Measurements from ENCODE around the gene TMEM41A. TPM values are rescaled to one million over a fixed set of nuclear protein-coding genes. Genes with fewer than 3 reads are reported as not detected.

TMEM41A gene
- 14.9 TPM for polyA plus RNA-seq (2013, experiment 1 of 4)
- polyA plus RNA-seq (2013, experiment 2 of 4), result 14.4 TPM
- polyA plus RNA-seq (2013, experiment 3 of 4), result 12.7 TPM
- 13.4 TPM for polyA plus RNA-seq (2013, experiment 4 of 4)

DNA sequence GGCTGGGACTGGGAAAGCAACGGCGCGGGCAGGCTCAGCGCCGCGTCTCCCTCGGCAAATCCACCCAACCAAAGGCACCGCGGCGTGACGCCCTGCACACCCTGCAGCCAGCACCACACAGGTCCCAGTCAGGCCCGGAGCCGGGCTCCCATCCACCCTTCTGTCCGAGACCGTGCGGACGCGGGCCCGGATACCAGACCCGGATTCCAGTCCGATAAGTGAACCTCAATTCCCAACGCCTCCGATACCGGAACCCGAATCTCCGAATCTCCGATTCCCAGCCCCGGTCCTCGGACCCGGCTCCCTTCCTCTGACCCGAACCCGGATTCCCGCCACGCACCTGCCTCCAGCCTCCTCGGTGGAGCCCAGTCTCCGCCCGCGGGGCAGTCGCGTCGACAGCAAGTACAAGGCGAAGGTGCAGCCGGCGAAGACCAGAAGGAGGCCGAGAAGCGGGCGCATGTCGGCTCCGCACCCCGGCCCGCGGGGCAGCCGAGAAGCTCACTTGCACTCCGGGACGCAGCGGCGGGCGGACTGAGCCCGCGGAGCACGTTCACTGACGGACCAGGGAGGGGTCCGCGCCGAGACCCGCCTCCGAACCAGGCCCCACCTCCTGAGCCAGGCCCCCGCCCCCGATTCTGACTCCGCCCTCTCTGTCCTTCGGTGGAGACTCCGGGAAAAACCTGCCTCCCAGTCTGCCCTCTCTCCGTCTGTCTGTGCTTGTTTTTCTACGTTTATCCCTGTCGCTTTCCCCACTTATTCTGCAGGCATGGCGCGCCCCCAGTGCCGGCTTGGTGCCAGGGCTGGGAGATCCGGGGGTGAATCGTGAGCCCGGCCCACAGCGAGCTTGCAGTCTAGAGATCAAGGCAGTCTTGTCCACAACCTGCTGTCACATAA, at the start of gene TMEM41A:
TMEM41A (minus strand) TSS at position 533 of the 894 bp plus-strand sequence; CDS start at position 459, 74 bp downstream.
- WGBS, 2 experiments, result 1% methylated on average over 82 of the region's 82 CpGs
- Histone ChIP-seq H3K4me3 (ENCODE audit: insufficient read depth, low read depth, low read length) (peak within 1 kb of the TSS; percentile 75), H3K27ac (ENCODE audit: insufficient read depth, low read depth, low read length, poor library complexity, severe bottlenecking) (no peak within 1 kb of the TSS), H3K36me3 (ENCODE audit: control insufficient read depth, insufficient read depth, low read length) (peaks cover 7% of the 10 kb centered on the region), H3K27me3 (ENCODE audit: control insufficient read depth, insufficient read depth, low read length, poor library complexity, severe bottlenecking) (peaks cover 20% of the 10 kb centered on the region), H3K4me1 (ENCODE audit: control insufficient read depth, insufficient read depth, low read length) (peaks cover 4% of the 10 kb centered on the region), H3K9me3 (ENCODE audit: control insufficient read depth, low read length) (no peaks in the 10 kb centered on the region)

- Histone ChIP-seq H3K4me3 (ENCODE audit: insufficient read depth, low read depth, low read length) (no peak overlapping the region), H3K27ac (ENCODE audit: insufficient read depth, low read depth, low read length, poor library complexity, severe bottlenecking) (no peak overlapping the region), H3K27me3 (ENCODE audit: control insufficient read depth, insufficient read depth, low read length, poor library complexity, severe bottlenecking) (no peaks in the 10 kb centered on the region), H3K9me3 (ENCODE audit: control insufficient read depth, low read length) (no peaks in the 10 kb centered on the region), H3K36me3 (ENCODE audit: control insufficient read depth, insufficient read depth, low read length) (no peaks in the 10 kb centered on the region), H3K4me1 (ENCODE audit: control insufficient read depth, insufficient read depth, low read length) (no peaks in the 10 kb centered on the region)
- WGBS, 2 experiments, result 87 to 96% methylated on average over 4 to 6 of the region's 7 CpGs
Observed at GRCh38 chr3:185540695-185541094, 41.9 kb upstream of the TMEM41A start.

DNA sequence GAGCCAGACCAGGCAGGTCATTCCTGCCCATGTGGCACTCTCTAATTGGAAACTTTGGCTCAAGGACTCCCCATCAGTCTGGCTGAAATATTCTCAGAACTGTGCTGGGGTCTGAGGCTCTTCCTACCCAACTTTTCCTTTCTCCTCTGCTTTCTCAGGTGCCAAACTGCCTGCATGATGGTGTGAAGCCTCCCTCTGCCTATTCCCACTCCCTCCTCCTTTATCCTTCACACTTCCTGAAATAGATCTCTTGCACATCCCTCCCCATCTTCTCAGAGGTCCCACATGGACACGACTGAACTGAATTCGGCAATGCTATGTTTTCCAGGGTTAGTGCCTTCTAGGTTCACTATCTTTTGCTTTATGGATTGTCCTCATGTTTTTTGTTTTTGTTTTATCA, 41.1 kb upstream of the TMEM41A start:
- Histone ChIP-seq H3K27ac (ENCODE audit: insufficient read depth, low read depth, low read length, poor library complexity, severe bottlenecking) (no peak overlapping the region), H3K36me3 (ENCODE audit: control insufficient read depth, insufficient read depth, low read length) (no peaks in the 10 kb centered on the region), H3K27me3 (ENCODE audit: control insufficient read depth, insufficient read depth, low read length, poor library complexity, severe bottlenecking) (no peaks in the 10 kb centered on the region), H3K4me1 (ENCODE audit: control insufficient read depth, insufficient read depth, low read length) (no peaks in the 10 kb centered on the region), H3K4me3 (ENCODE audit: insufficient read depth, low read depth, low read length) (no peak overlapping the region), H3K9me3 (ENCODE audit: control insufficient read depth, low read length) (no peaks in the 10 kb centered on the region)
- 82 to 85% methylated on average over 2 of the region's 2 CpGs for WGBS, 2 experiments

GRCh38 chr3:185537369-185537970, 38.6 kb upstream of the TMEM41A start:
- H3K36me3 ChIP-seq (ENCODE audit: control insufficient read depth, insufficient read depth, low read length), result no peaks in the 10 kb centered on the region
- no peaks in the 10 kb centered on the region for H3K4me1 ChIP-seq (ENCODE audit: control insufficient read depth, insufficient read depth, low read length)
- no peaks in the 10 kb centered on the region for H3K27me3 ChIP-seq (ENCODE audit: control insufficient read depth, insufficient read depth, low read length, poor library complexity, severe bottlenecking)
- H3K9me3 ChIP-seq (ENCODE audit: control insufficient read depth, low read length), result no peaks in the 10 kb centered on the region
- 88 to 93% methylated on average over 9 of the region's 9 CpGs for WGBS, 2 experiments
- no peak overlapping the region for H3K4me3 ChIP-seq (ENCODE audit: insufficient read depth, low read depth, low read length)
- H3K27ac ChIP-seq (ENCODE audit: insufficient read depth, low read depth, low read length, poor library complexity, severe bottlenecking), result no peak overlapping the region

GRCh38 chr3:185534511-185534910, 35.7 kb upstream of the TMEM41A start:
- Histone ChIP-seq H3K27ac (ENCODE audit: insufficient read depth, low read depth, low read length, poor library complexity, severe bottlenecking) (no peak overlapping the region), H3K4me3 (ENCODE audit: insufficient read depth, low read depth, low read length) (no peak overlapping the region), H3K27me3 (ENCODE audit: control insufficient read depth, insufficient read depth, low read length, poor library complexity, severe bottlenecking) (no peaks in the 10 kb centered on the region), H3K36me3 (ENCODE audit: control insufficient read depth, insufficient read depth, low read length) (no peaks in the 10 kb centered on the region), H3K9me3 (ENCODE audit: control insufficient read depth, low read length) (no peaks in the 10 kb centered on the region), H3K4me1 (ENCODE audit: control insufficient read depth, insufficient read depth, low read length) (no peaks in the 10 kb centered on the region)
- 96 to 100% methylated on average over 1 to 2 of the region's 2 CpGs for WGBS, 2 experiments

DNA sequence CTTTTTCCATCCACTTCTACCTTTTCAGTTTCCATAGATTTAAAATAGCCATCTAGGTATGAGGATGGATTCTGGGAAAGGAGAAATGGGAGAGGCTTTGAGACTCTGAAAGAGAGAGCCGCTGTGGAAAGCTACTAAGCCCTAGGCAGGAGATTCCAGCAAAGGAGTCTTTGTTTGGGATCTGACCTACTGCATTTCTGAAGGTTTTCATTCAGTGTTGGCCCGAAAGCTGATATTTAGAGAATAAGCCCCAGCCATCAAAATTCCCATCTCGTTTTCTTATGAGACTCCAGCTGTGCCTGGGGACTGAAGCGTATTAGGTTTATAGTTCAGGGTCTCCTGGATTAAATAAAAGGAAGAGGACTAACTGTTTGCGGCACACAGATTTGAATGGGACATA, 34.1 kb upstream of the TMEM41A start:
- no peak overlapping the region for H3K4me3 ChIP-seq (ENCODE audit: insufficient read depth, low read depth, low read length)
- WGBS, 2 experiments, result 52 to 54% methylated on average over 4 to 5 of the region's 5 CpGs
- H3K27ac ChIP-seq (ENCODE audit: insufficient read depth, low read depth, low read length, poor library complexity, severe bottlenecking), result no peak overlapping the region
- H3K36me3 ChIP-seq (ENCODE audit: control insufficient read depth, insufficient read depth, low read length), result no peaks in the 10 kb centered on the region
- no peaks in the 10 kb centered on the region for H3K9me3 ChIP-seq (ENCODE audit: control insufficient read depth, low read length)
- H3K27me3 ChIP-seq (ENCODE audit: control insufficient read depth, insufficient read depth, low read length, poor library complexity, severe bottlenecking), result no peaks in the 10 kb centered on the region
- no peaks in the 10 kb centered on the region for H3K4me1 ChIP-seq (ENCODE audit: control insufficient read depth, insufficient read depth, low read length)

DNA sequence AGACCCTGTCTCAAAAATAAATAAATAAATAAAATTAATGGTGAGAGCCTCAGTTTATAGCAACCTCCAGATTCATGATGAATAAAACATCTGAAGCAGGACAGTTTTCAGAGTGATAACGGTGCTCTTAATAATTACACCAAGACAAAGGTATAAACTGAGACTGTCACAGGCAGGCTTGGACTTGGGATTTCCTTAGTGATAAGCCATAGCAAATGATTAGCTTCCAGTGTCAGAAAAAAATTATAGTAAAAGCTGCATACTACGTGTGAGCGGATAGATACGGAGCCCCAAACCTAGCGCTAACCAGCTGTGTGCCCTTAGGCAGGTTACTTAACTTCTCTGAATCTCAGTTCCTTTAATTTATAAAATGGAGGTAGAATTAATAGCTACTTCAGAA, 32.0 kb upstream of the TMEM41A start:
- Histone ChIP-seq H3K27ac (ENCODE audit: insufficient read depth, low read depth, low read length, poor library complexity, severe bottlenecking) (no peak overlapping the region), H3K4me3 (ENCODE audit: insufficient read depth, low read depth, low read length) (no peak overlapping the region), H3K36me3 (ENCODE audit: control insufficient read depth, insufficient read depth, low read length) (no peaks in the 10 kb centered on the region), H3K9me3 (ENCODE audit: control insufficient read depth, low read length) (no peaks in the 10 kb centered on the region), H3K4me1 (ENCODE audit: control insufficient read depth, insufficient read depth, low read length) (no peaks in the 10 kb centered on the region), H3K27me3 (ENCODE audit: control insufficient read depth, insufficient read depth, low read length, poor library complexity, severe bottlenecking) (no peaks in the 10 kb centered on the region)
- whole genome bisulfite sequencing, 2 experiments, result 75% methylated on average over 5 of the region's 5 CpGs

DNA sequence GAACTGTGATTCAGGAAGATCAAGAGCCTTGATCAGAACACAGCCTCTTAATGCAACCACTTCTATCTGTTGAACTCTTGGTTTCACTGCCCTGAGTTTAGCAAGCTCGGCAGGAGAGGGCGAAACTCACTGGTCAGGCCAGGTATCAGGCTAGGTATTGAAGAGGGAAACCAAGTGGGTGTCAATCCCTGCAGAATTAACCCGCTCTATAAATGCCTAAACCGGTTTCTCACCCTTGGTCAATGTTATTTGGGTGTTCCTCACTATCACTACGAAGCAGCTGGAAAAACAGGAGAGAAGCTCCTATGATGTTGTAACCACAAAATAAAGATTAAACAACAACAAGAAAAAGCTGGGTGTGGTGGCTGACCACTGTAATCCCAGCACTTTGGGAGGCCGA, 29.7 kb upstream of the TMEM41A start:
- Histone ChIP-seq H3K4me3 (ENCODE audit: insufficient read depth, low read depth, low read length) (no peak overlapping the region), H3K36me3 (ENCODE audit: control insufficient read depth, insufficient read depth, low read length) (no peaks in the 10 kb centered on the region), H3K27me3 (ENCODE audit: control insufficient read depth, insufficient read depth, low read length, poor library complexity, severe bottlenecking) (no peaks in the 10 kb centered on the region), H3K9me3 (ENCODE audit: control insufficient read depth, low read length) (no peaks in the 10 kb centered on the region), H3K4me1 (ENCODE audit: control insufficient read depth, insufficient read depth, low read length) (no peaks in the 10 kb centered on the region), H3K27ac (ENCODE audit: insufficient read depth, low read depth, low read length, poor library complexity, severe bottlenecking) (no peak overlapping the region)
- 89 to 90% methylated on average over 6 of the region's 6 CpGs for WGBS, 2 experiments

DNA sequence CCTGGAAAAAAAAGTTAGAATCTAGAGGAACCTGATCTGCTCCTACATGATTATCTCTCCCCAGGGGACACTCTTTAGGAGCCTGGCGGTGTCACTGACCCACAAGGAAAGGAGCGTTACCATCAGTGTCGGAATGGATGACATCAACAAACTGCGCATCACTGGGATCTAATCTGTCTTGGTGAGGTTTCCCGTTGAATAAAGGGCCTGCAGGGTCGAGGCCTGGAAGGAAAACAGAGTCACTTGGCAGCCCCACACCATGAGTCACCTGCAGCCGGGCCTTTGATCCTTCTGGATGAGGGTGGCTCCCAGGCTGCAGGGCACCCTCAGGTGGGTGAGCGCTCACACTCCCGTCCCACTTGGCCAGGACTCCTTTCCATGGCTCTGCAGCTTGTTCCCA, 28.5 kb upstream of the TMEM41A start:
- 85 to 89% methylated on average over 9 of the region's 9 CpGs for WGBS, 2 experiments

DNA sequence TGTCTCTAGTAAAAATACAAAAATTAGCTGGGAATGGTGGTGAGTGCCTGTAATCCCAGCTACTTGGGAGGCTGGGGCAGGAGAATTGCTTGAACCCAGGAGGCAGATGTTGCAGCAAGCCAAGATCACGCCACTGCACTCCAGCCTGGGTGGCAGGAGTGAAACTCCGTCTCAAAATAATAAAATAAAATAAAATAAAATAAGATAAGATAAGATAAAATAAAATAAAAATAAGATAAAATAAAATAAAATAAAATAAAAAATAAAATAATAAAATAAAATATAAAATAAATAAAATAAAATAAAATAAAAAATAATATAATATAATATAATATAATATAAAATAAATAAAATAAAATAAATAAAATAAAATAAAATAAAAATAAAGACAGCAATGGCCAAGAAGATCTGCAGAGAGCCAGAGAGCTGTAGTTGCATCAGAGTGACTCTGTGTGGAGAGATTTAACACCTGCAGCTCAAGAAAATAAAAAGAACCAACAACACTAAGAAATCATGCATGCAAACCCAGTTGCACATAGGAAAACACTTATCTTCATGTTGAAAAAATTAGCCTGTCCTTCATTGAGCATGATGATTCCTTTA, 27.6 kb upstream of the TMEM41A start:
- H3K27me3 ChIP-seq (ENCODE audit: control insufficient read depth, insufficient read depth, low read length, poor library complexity, severe bottlenecking), result peaks cover 7% of the 10 kb centered on the region
- H3K4me3 ChIP-seq (ENCODE audit: insufficient read depth, low read depth, low read length), result no peak overlapping the region
- H3K4me1 ChIP-seq (ENCODE audit: control insufficient read depth, insufficient read depth, low read length), result no peaks in the 10 kb centered on the region
- no peaks in the 10 kb centered on the region for H3K9me3 ChIP-seq (ENCODE audit: control insufficient read depth, low read length)
- H3K27ac ChIP-seq (ENCODE audit: insufficient read depth, low read depth, low read length, poor library complexity, severe bottlenecking), result no peak overlapping the region
- WGBS, 2 experiments, result 100% methylated on average over 1 of the region's 2 CpGs
- H3K36me3 ChIP-seq (ENCODE audit: control insufficient read depth, insufficient read depth, low read length), result no peaks in the 10 kb centered on the region

More for the DNA sequence above, 28.5 kb upstream of the TMEM41A start:
- Histone ChIP-seq H3K36me3 (ENCODE audit: control insufficient read depth, insufficient read depth, low read length) (no peaks in the 10 kb centered on the region), H3K27me3 (ENCODE audit: control insufficient read depth, insufficient read depth, low read length, poor library complexity, severe bottlenecking) (no peaks in the 10 kb centered on the region), H3K4me3 (ENCODE audit: insufficient read depth, low read depth, low read length) (no peak overlapping the region), H3K27ac (ENCODE audit: insufficient read depth, low read depth, low read length, poor library complexity, severe bottlenecking) (no peak overlapping the region), H3K4me1 (ENCODE audit: control insufficient read depth, insufficient read depth, low read length) (no peaks in the 10 kb centered on the region), H3K9me3 (ENCODE audit: control insufficient read depth, low read length) (no peaks in the 10 kb centered on the region)

Data from ectodermal cell (in vitro differentiated cells).